SK-N-SH (cell line): ENCODE measurements around the gene ARFRP1. TPM values are rescaled to one million over a fixed set of nuclear protein-coding genes. Genes with fewer than 3 reads are reported as not detected.
"Not testable (repeated sequence)": the region's sequence is repeated elsewhere in the genome, so short reads cannot be mapped to it uniquely, and the experiment has no call there.

ENCODE experiments used
- CTCF ChIA-PET: fragments of 300-600, 350-600 bp; formaldehyde crosslinking; extraction: SDS; loops from one replicate; lab custom pipeline; 2021; lab: Yijun Ruan, JAX
- POLR2A ChIA-PET: fragments of 350-600 bp; sonication (Branson Sonifier 250); formaldehyde crosslinking; extraction: SDS; loops from one replicate; lab custom pipeline; 2020; ENCODE audit warnings: antibody characterized with exemption, inconsistent platforms; lab: Yijun Ruan, JAX
- DNase-seq: peaks from one replicate; pipeline ENCODE4 v3.0.0; 2012
- H2AFZ ChIP-seq: fragments of 200-600 bp; sonication (generic); 2 replicates; pipeline ENCODE4 v1.8.1; 2016; ENCODE audit warnings: antibody characterized with exemption, mild to moderate bottlenecking, low read depth
- H3F3A ChIP-seq: fragments of 200-600 bp; sonication (generic); replicated peaks from 2 replicates; pipeline ENCODE3; 2016; ENCODE audit warnings: antibody characterized with exemption, mild to moderate bottlenecking; ENCODE audit not compliant: insufficient read depth
- H3K27ac ChIP-seq, 2 experiments: fragments of 200-500 bp in 1 of 2; fragments of 200-600 bp in 1 of 2; sonication (Bioruptor generic) in 1 of 2; sonication (generic), shearing (Covaris generic) in 1 of 2; 2 replicates each; pipeline versions ENCODE4 v1.5.1 to v1.6.1; 2014 to 2016; ENCODE audit warnings: low read depth in 2 of 2, inconsistent platforms in 1 of 2, low read length in 1 of 2, mild to moderate bottlenecking in 1 of 2, mixed read lengths in 1 of 2
- H3K27me3 ChIP-seq: fragments of 200-600 bp; sonication (generic), shearing (Covaris generic); 2 replicates; pipeline ENCODE4 v1.6.1; 2016; ENCODE audit warnings: mixed run types; ENCODE audit not compliant: insufficient read depth
- H3K36me3 ChIP-seq, 2 experiments: fragments of 200-500 bp in 1 of 2; fragments of 200-600 bp in 1 of 2; sonication (Bioruptor generic) in 1 of 2; sonication (generic) in 1 of 2; replicated peaks in 1 of 2; 2 replicates each; pipeline versions ENCODE3 to v1.5.1; 2014 to 2016; ENCODE audit warnings: low read length in 1 of 2, mild to moderate bottlenecking in 1 of 2; ENCODE audit not compliant: insufficient read depth in 2 of 2, control insufficient read depth in 1 of 2
- H3K4me1 ChIP-seq, 2 experiments: fragments of 200-500 bp in 1 of 2; fragments of 200-600 bp in 1 of 2; sonication (Bioruptor generic) in 1 of 2; sonication (generic), shearing (Covaris generic) in 1 of 2; 2 replicates each; pipeline versions ENCODE4 v1.5.1 to v1.6.1; 2014 to 2016; ENCODE audit warnings: low read depth in 1 of 2, low read length in 1 of 2, mixed run types in 1 of 2; ENCODE audit not compliant: insufficient read depth in 2 of 2, control insufficient read depth in 1 of 2
- H3K4me2 ChIP-seq: fragments of 200-600 bp; sonication (generic), shearing (Covaris generic); 2 replicates; pipeline ENCODE4 v1.6.1; 2017; ENCODE audit warnings: mixed run types
- H3K4me3 ChIP-seq, 2 experiments: fragments of 200-500 bp in 1 of 2; fragments of 200-600 bp in 1 of 2; sonication (Bioruptor generic) in 1 of 2; sonication (generic), shearing (Covaris generic) in 1 of 2; 2 replicates each; pipeline versions ENCODE4 v1.5.1 to v1.8.1; 2014 to 2016; ENCODE audit warnings: low read depth in 2 of 2, inconsistent platforms in 1 of 2, low read length in 1 of 2, mild to moderate bottlenecking in 1 of 2, mixed read lengths in 1 of 2, moderate library complexity in 1 of 2
- H3K79me2 ChIP-seq: fragments of 200-600 bp; sonication (generic); 2 replicates; pipeline ENCODE4 v1.8.1; 2017; ENCODE audit warnings: mild to moderate bottlenecking; ENCODE audit not compliant: insufficient read depth
- H3K9ac ChIP-seq: fragments of 200-600 bp; sonication (generic); 2 replicates; pipeline ENCODE4 v1.6.1; 2017; ENCODE audit warnings: mixed run types
- H3K9me2 ChIP-seq: fragments of 200-600 bp; sonication (generic); 2 replicates; pipeline ENCODE4 v1.6.1; 2017; ENCODE audit warnings: mixed run types
- H3K9me3 ChIP-seq: fragments of 200-600 bp; sonication (generic); 2 replicates; pipeline ENCODE4 v1.6.1; 2017; ENCODE audit warnings: mixed run types, mild to moderate bottlenecking, moderate library complexity
- H4K20me1 ChIP-seq: fragments of 200-600 bp; sonication (generic); 2 replicates; pipeline ENCODE4 v1.6.1; 2017; ENCODE audit warnings: mild to moderate bottlenecking, mixed run types; ENCODE audit not compliant: insufficient read depth
- ELF1 ChIP-seq: IDR thresholded peaks from 2 replicates; pipeline ENCODE4 v1.4.0; 2012
- FOXJ3 ChIP-seq: sonication (generic); formaldehyde crosslinking; IDR thresholded peaks from 2 replicates; pipeline ENCODE4 v1.5.1; 2020; ENCODE audit warnings: mild to moderate bottlenecking, missing genetic modification reagents
- GABPA ChIP-seq: IDR thresholded peaks from 2 replicates; pipeline ENCODE4 v1.4.0; 2012; ENCODE audit warnings: low read depth, mild to moderate bottlenecking
- MAX ChIP-seq: IDR thresholded peaks from 2 replicates; pipeline ENCODE4 v1.4.0; 2012; ENCODE audit warnings: low read depth
- MEF2A ChIP-seq: IDR thresholded peaks from 2 replicates; pipeline ENCODE4 v1.4.0; 2012; ENCODE audit warnings: low read depth, borderline replicate concordance
- NRF1 ChIP-seq: IDR thresholded peaks from 2 replicates; pipeline ENCODE4 v1.6.1; 2012; ENCODE audit warnings: low read depth, mild to moderate bottlenecking, low read length
- RAD21 ChIP-seq: IDR thresholded peaks from 2 replicates; pipeline ENCODE4 v1.6.1; 2012; ENCODE audit warnings: mild to moderate bottlenecking, low read length
- RFX5 ChIP-seq: IDR thresholded peaks from 2 replicates; pipeline ENCODE4 v1.6.1; 2012; ENCODE audit warnings: mild to moderate bottlenecking, improper control_type of control experiment, low read length
- TAF1 ChIP-seq: IDR thresholded peaks from 2 replicates; pipeline ENCODE4 v1.6.1; 2012; ENCODE audit warnings: low read depth, mild to moderate bottlenecking, low read length, moderate library complexity, borderline replicate concordance
- USF1 ChIP-seq: IDR thresholded peaks from 2 replicates; pipeline ENCODE4 v1.4.0; 2012; ENCODE audit warnings: low read depth, borderline replicate concordance
- YY1 ChIP-seq: IDR thresholded peaks from 2 replicates; pipeline ENCODE4 v1.4.0; 2012; ENCODE audit warnings: low read depth, mild to moderate bottlenecking
- whole genome bisulfite sequencing: methylation state at CpG from one replicate; pipeline ENCODE4 v1.1.6; 2017; ENCODE audit warnings: low lambda C conversion rate; 5-methylcytosine and 5-hydroxymethylcytosine counted together
- polyA plus RNA-seq, 3 experiments: library from polyadenylated mRNA; depleted of rRNA; stranded (reverse); fragments of >200 nt; gene quantifications; 2 replicates each; pipeline ENCODE4 v1.2.3, GENCODE V29; 2012
- TF ChIP-seq, protein P1 (sequence below): IDR thresholded peaks from 2 replicates; pipeline ENCODE4; 2012
- TF ChIP-seq, protein P2 (sequence below): IDR thresholded peaks from 2 replicates; pipeline ENCODE4 v1.4.0; 2012; ENCODE audit warnings: low read depth, borderline replicate concordance
- TF ChIP-seq, protein P3 (sequence below): fragments of 150-350 bp; IDR thresholded peaks from 2 replicates; pipeline ENCODE4 v1.6.1; 2016; ENCODE audit warnings: mild to moderate bottlenecking, low read depth, low read length
- TF ChIP-seq, protein P4 (sequence below): fragments of 150-350 bp; IDR thresholded peaks from 2 replicates; pipeline ENCODE4 v1.6.1; 2017; ENCODE audit warnings: antibody characterized with exemption, low read length, low read depth, borderline replicate concordance

ARFRP1 gene
- polyA plus RNA-seq, 1 of the 3 experiments (the other 2 are of a cell fraction) = 72.8 TPM

DNA sequence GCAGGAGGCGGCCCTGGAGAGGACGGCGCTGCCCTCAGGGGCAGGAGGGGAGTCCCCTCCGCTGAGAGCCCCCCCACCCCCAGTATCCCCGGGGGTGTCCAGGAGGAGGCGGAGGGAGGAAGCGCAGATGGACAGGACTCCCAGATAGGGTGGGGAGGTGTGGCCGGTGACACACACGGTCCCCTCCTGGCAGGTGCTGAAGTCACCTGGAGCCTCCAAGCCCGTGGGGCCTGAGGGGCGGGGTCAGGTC lies 55.9 kb downstream of the ARFRP1 start (continued):
- TF ChIP-seq, protein P1, sequence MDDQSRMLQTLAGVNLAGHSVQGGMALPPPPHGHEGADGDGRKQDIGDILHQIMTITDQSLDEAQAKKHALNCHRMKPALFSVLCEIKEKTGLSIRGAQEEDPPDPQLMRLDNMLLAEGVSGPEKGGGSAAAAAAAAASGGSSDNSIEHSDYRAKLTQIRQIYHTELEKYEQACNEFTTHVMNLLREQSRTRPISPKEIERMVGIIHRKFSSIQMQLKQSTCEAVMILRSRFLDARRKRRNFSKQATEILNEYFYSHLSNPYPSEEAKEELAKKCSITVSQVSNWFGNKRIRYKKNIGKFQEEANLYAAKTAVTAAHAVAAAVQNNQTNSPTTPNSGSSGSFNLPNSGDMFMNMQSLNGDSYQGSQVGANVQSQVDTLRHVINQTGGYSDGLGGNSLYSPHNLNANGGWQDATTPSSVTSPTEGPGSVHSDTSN = no peak
- TF ChIP-seq NRF1 = no peak

GRCh38 chr20:63650486-63650885 lies 57.3 kb downstream of the ARFRP1 start:
- CTCF ChIA-PET, H3K27me3 ChIP-seq, H3F3A ChIP-seq, H3K36me3 ChIP-seq, H3K4me2 ChIP-seq, H3K9ac ChIP-seq, H3K9me2 ChIP-seq, H3K9me3 ChIP-seq, DNase-seq, H2AFZ ChIP-seq, POLR2A ChIA-PET, H3K4me3 ChIP-seq, H3K27ac ChIP-seq: not testable (repeated sequence)
- peaks cover 31% of the 10 kb centered on the region for H4K20me1 ChIP-seq
- H3K4me1 ChIP-seq = peaks cover 8 to 17% of the 10 kb centered on the region in 2 experiments; a peak in 2 of 4 replicates
- 98% methylated on average over 10 of the region's 25 CpGs for WGBS
- H3K79me2 ChIP-seq = peaks cover 20% of the 10 kb centered on the region

- POLR2A ChIA-PET = no interaction called here
- 85% methylated on average over 6 of the region's 11 CpGs for WGBS
- TF ChIP-seq USF1 (no peak), GABPA (no peak), YY1 (no peak), ELF1 (no peak), FOXJ3 (CRISPR knock-in tag) (no peak), MAX (no peak), TAF1 (no peak), MEF2A (no peak), RAD21 (no peak), RFX5 (no peak)
- TF ChIP-seq, protein P2, sequence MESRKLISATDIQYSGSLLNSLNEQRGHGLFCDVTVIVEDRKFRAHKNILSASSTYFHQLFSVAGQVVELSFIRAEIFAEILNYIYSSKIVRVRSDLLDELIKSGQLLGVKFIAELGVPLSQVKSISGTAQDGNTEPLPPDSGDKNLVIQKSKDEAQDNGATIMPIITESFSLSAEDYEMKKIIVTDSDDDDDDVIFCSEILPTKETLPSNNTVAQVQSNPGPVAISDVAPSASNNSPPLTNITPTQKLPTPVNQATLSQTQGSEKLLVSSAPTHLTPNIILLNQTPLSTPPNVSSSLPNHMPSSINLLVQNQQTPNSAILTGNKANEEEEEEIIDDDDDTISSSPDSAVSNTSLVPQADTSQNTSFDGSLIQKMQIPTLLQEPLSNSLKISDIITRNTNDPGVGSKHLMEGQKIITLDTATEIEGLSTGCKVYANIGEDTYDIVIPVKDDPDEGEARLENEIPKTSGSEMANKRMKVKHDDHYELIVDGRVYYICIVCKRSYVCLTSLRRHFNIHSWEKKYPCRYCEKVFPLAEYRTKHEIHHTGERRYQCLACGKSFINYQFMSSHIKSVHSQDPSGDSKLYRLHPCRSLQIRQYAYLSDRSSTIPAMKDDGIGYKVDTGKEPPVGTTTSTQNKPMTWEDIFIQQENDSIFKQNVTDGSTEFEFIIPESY = no peak
- TF ChIP-seq, protein P3, sequence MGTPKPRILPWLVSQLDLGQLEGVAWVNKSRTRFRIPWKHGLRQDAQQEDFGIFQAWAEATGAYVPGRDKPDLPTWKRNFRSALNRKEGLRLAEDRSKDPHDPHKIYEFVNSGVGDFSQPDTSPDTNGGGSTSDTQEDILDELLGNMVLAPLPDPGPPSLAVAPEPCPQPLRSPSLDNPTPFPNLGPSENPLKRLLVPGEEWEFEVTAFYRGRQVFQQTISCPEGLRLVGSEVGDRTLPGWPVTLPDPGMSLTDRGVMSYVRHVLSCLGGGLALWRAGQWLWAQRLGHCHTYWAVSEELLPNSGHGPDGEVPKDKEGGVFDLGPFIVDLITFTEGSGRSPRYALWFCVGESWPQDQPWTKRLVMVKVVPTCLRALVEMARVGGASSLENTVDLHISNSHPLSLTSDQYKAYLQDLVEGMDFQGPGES = no peak
- TF ChIP-seq, protein P1 = no peak
- TF ChIP-seq, protein P4, sequence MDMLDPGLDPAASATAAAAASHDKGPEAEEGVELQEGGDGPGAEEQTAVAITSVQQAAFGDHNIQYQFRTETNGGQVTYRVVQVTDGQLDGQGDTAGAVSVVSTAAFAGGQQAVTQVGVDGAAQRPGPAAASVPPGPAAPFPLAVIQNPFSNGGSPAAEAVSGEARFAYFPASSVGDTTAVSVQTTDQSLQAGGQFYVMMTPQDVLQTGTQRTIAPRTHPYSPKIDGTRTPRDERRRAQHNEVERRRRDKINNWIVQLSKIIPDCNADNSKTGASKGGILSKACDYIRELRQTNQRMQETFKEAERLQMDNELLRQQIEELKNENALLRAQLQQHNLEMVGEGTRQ = no peak
- Histone ChIP-seq H3K4me3 (no peak overlapping the region), H3K9me2 (no peaks in the 10 kb centered on the region), H3K27me3 (no peaks in the 10 kb centered on the region), H3K9me3 (no peaks in the 10 kb centered on the region), H3K9ac (no peak overlapping the region), H3K79me2 (peaks cover 20% of the 10 kb centered on the region), H3K4me1 (peaks cover 8 to 9% of the 10 kb centered on the region in 2 experiments; a peak in 2 of 4 replicates), H3K4me2 (no peak overlapping the region), H3F3A (no peaks in the 10 kb centered on the region), H2AFZ (no peak overlapping the region), H3K27ac (no peak overlapping the region), H4K20me1 (peaks cover 31% of the 10 kb centered on the region), H3K36me3 (no peaks in the 10 kb centered on the region)
- CTCF ChIA-PET = interaction anchor here (0.9 to 1.4 kb wide), 2 partner anchors 111 to 126 kb away, joined by 3 to 4 read pairs; no protein-coding TSS in a partner anchor
- DNase-seq = no peak
Measured at GRCh38 chr20:63648895-63649589, 58.7 kb downstream of the ARFRP1 start.
